Activated naive CD4-positive, alpha-beta T cell treated with anti-CD3 and anti-CD28 coated beads, Interleukin-2, amount 50 U/mL, for 72 hours (primary cell): ENCODE measurements around the gene FRMD5. TPM values are rescaled to one million over a fixed set of nuclear protein-coding genes. Genes with fewer than 3 reads are reported as not detected.
"Not testable (repeated sequence)": the region's sequence is repeated elsewhere in the genome, so short reads cannot be mapped to it uniquely, and the experiment has no call there.

ENCODE experiments used
- ATAC-seq, 2 donors: fragments of 150-1000 bp; cut with Tn5 transposase; 2 replicates each; pipeline ENCODE4 v1.10.0; 2021; ENCODE audit warnings: mild to moderate bottlenecking in 2 of 2, moderate library complexity in 2 of 2
- DNase-seq, 2 donors: peaks; one replicate each; pipeline ENCODE4 v3.0.0; 2021 to 2022; ENCODE audit warnings: low spot score in 2 of 2
- H3K27ac Mint-ChIP-seq, 2 donors: one replicate each; pipeline ENCODE4 v1.8.0; 2022; ENCODE audit warnings: mild to moderate bottlenecking in 2 of 2, mixed read lengths in 2 of 2
- H3K36me3 Mint-ChIP-seq, 2 donors: one replicate each; pipeline ENCODE4 v1.8.0; 2022; ENCODE audit warnings: mixed read lengths in 2 of 2
- H3K9me3 Mint-ChIP-seq, 2 donors: one replicate each; pipeline ENCODE4 v1.8.0; 2022; ENCODE audit warnings: mixed read lengths in 2 of 2
- total RNA-seq, 2 donors: library from RNA; stranded (reverse); gene quantifications; one replicate each; pipeline ENCODE4 v1.2.3, GENCODE V29; 2022

FRMD5 gene
- total RNA-seq, 2 donors from 2014 or later: 0.93 to 2.8 TPM

DNA sequence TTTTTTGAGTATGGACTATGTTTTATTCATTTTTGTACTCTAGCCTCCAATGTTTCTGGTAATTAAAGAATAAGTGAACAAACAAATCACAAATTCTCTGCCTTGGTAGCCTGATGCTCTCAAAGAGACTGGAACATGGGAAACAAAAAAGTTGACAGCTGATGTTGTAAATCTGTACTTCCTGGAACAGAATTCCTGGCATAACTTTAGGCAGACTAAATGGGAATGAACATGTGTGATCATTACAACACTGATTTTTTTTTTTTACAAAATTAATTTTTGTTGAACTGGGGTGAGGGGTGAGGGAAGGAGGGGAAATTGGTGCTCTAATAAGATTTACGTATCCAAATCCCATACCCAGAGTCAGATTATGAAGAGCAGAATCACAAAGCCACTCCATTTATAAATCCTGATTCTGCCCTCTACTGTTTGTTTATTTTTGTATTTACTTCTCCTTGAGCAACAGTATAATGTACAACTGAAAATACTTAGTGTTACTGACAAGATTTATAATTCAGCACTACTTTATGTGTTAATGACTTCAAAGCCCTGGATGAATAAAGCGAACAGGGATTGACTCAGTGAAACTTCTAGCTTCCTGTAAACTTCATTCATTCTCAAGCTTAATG, 165.0 kb downstream of the FRMD5 start:
- ATAC-seq: peak in 1 of 2 donors; percentile 87

DNA sequence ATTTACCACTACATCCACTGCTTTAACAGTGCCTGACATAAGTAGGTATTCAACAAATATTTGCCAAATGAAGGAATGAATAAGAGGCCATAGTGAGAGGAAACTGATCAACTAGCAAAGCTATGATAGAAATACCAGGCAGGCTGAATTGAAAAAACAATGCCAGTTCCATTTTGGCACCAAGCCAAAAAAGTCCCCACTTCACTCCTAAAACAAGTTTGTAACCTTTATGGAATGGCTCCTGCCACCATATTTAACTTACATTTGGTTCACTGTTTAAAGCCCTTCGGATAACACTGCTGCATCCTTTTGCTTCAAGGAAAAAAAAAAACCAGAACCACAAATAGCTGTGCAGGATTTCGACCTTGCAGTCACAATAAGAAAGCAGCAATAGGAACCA, 166.1 kb downstream of the FRMD5 start:
- H3K27ac Mint-ChIP-seq: no peak overlapping the region
- no peak for DNase-seq
- H3K9me3 Mint-ChIP-seq: peaks cover 0 to 10% of the 10 kb centered on the region in 2 donors
- no peaks in the 10 kb centered on the region for H3K36me3 Mint-ChIP-seq
- ATAC-seq: no peak

More for the DNA sequence above, 165.0 kb downstream of the FRMD5 start:
- no peak overlapping the region for H3K27ac Mint-ChIP-seq
- no peaks in the 10 kb centered on the region for H3K36me3 Mint-ChIP-seq
- DNase-seq: no peak
- peaks cover 0 to 10% of the 10 kb centered on the region in 2 donors for H3K9me3 Mint-ChIP-seq

DNA sequence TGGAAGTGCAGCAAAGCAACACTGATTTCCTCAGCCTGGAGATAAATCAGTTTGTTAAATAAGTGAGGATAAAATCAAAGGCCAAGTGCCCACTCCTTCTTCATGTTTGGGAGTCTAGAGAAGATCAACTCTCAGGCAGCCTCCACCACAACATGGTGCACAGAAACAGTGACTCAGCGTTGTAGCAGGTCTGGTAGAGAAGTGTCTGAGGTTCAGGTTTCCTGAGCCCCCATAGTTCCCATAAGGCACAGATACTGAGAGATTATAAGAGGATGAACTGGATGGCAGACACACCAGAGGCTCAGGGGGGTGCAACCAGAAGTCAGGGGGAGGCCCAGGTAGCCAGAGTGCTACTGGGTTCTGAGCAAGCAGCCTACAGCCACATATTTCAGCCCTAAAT, 166.7 kb downstream of the FRMD5 start:
- DNase-seq (no peak), ATAC-seq (peak in 1 of 2 donors; percentile 66)
- Mint-ChIP-seq H3K9me3 (peaks cover 0 to 10% of the 10 kb centered on the region in 2 donors), H3K27ac (no peak overlapping the region), H3K36me3 (no peaks in the 10 kb centered on the region)

DNA sequence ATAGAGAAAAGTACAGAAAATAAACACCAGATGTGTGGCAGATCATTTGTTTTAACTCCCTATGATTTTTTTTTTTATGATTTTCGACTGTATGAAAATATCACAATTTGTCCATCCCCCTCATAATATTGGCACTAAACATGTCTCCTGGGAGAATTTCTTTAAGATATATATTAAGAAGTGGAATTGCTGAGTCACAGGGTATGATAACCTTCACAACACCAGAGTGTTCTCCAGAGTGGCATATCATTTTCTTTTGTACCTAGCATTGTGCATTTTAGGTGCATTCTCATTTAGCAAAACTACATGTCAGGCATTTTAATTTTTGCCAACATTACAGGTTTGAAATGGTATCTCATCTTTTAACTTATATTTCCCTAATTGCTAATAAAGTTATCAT, 170.9 kb downstream of the FRMD5 start:
- H3K27ac Mint-ChIP-seq: no peak overlapping the region
- ATAC-seq (no peak), DNase-seq (no peak)
- H3K9me3 Mint-ChIP-seq: no peaks in the 10 kb centered on the region
- H3K36me3 Mint-ChIP-seq: no peaks in the 10 kb centered on the region

DNA sequence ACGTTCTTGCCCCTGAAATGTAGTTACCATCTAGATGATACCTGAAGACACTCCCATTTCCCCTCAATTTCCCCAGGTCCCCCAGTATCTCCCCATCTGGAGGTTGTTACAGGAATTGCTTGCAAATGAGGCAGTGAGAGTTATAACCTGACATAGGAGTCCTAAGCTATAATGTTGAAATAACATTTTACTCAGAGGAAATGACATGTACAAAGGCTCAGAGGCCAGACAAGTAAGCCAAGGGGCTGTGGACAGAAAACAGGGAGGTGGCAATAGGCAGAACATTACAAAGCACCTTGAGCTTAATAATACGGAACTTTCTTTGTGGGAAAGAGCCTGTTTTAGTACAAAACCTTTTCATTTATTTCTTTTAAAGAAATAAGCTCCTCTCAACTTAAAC, 171.9 kb downstream of the FRMD5 start:
- no peaks in the 10 kb centered on the region for H3K9me3 Mint-ChIP-seq
- H3K36me3 Mint-ChIP-seq: no peaks in the 10 kb centered on the region
- no peak overlapping the region for H3K27ac Mint-ChIP-seq
- DNase-seq (no peak), ATAC-seq (no peak)

DNA sequence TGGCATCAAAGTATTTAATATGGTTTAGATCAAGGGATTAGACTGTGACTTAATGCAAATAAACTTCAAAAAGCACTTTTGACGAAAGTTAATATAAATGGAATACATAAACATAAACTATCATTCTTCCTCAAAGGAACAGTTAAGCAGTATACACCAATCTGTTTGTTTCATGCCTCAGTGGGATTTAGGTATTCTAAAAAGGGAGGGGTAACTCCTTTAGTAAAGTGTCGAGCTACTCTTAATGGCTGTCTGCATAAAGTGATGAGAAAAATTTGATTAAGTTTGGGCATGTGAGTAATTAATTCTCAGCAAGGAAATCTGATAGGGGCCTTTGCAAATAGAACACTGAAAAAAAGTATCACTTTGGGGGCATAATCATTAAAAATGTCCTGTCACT, 176.9 kb downstream of the FRMD5 start:
- Mint-ChIP-seq H3K9me3 (no peaks in the 10 kb centered on the region), H3K27ac (no peak overlapping the region), H3K36me3 (no peaks in the 10 kb centered on the region)
- DNase-seq (no peak), ATAC-seq (no peak)

DNA sequence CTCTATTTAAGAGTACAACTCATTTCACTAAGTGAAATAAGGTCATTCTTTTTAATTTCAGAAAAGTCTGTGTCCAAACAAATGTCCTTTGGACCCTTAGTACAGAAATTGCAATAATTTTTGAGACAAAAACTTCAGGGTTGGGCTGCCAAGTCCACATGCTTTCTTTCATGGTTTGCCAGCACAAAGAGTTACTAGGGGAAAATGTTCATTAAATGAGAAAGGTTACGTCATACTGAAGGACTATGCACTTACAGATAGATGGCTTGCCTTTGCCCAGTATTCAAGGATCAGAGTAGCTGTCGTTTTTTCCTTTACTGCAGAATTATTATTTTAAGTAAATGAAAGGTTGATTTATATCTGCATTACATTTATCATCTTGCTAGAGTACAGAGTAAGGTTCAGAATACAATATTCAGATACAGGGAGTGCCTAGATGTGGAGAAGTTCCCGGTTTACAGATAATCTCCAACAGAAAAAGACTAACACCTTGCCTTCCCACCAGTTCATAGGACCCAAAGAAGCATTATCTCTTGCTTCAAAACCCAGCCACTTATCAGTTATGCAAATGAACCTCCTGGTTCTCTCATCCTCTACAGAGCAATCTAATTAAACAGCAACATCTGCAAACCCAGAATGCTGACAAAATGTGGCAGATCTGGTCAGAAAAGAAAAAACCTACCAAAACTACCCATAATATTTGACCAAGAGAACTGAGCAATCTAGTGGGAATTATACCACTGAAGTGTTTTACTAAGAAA, 179.3 kb downstream of the FRMD5 start:
- no peaks in the 10 kb centered on the region for H3K36me3 Mint-ChIP-seq
- H3K9me3 Mint-ChIP-seq: no peaks in the 10 kb centered on the region
- DNase-seq: no peak
- ATAC-seq: no peak
- H3K27ac Mint-ChIP-seq: no peak overlapping the region

DNA sequence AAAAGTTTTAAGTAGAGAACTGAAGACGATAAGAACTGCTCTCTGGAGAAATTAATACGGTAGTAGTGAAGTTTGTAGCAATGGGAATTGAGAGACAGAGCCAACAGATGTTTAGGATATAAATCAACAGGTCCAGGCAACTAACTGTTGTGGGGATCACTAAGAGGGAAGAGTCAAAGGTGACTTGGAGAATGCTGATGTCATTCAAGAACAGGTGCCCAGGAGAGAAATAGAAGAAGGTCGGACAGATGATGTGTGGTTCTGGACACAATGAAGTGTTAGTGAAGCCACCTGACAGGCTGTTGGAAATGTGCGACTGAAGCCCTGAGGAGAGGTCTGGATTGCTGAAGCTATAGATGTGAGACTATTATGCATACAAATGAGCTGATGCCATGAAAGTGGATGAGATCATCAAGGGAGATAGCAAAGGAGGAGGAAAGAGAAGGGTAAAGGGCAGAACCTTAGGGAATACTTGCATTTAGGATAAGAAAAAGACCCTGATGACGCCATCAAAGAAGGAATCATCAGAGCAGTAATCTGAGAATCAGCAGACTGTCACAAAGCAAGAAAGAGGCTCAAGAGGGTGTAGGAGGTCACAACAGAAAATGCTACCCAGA, 183.7 kb downstream of the FRMD5 start:
- Mint-ChIP-seq H3K36me3 (no peaks in the 10 kb centered on the region), H3K27ac (no peak overlapping the region), H3K9me3 (no peaks in the 10 kb centered on the region)
- DNase-seq: no peak
- no peak for ATAC-seq

DNA sequence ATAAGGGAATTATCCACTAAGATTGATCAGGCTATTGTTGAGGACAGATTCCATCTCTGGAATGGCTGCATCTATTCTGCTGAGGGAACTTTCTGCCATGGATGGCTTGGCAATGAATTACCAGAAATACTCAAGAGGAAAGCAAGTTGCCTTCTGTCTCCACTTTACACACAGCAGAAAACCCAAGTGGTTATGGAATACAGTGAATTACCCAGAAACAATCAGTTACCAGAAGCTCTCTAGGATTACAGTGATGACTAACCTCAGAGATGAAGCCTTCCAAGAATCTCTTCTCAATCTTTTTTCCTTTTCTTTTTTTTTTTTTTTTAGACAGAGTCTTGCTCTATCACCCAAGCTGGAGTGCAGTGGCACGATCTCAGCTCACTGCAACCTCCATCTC, 185.0 kb downstream of the FRMD5 start:
- H3K27ac Mint-ChIP-seq: peak overlapping the region in 1 of 2 donors; percentile 47
- no peaks in the 10 kb centered on the region for H3K36me3 Mint-ChIP-seq
- no peak for ATAC-seq
- no peak for DNase-seq
- no peaks in the 10 kb centered on the region for H3K9me3 Mint-ChIP-seq

DNA sequence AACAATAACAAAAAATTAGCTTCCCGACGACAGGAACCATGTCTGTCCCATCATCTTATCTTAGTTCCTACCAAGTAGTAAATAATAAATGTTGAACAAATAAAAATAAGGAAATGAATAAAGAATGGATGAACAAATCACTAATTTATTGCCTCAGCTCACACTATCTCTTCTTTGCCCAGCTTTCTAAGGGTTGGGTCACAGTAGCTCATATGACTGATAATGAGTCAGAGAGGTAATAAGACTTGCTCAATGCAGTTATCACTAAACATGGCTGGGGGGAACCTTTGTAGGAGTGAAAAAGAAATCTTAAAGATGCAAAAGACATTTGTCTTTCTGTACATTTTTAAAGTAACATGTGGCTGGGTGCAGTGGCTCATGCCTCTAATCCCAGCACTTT, 186.0 kb downstream of the FRMD5 start:
- no peak for DNase-seq

DNA sequence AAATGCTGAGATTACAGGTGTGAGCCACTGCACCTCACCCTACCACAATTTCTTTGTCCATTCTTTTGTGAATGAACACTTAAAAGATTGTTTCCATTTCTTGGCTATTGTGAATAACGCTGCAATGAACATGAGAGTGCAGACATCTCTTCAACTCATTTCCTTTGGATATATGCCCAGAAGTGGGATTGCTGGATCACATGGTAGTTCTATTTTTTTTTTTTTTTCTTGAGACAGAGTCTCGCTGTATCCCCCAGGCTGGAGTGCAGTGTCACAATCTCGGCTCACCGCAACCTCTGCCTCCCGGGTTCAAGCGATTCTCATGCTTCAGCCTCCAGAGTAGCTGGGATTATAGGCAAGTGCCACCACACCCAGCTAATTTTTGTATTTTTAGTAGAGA, 194.8 kb downstream of the FRMD5 start:
- H3K27ac Mint-ChIP-seq, H3K9me3 Mint-ChIP-seq, H3K36me3 Mint-ChIP-seq, ATAC-seq, DNase-seq: not testable (repeated sequence)

More for the DNA sequence above, 186.0 kb downstream of the FRMD5 start:
- H3K36me3 Mint-ChIP-seq: no peaks in the 10 kb centered on the region
- no peak overlapping the region for H3K27ac Mint-ChIP-seq
- no peak for ATAC-seq
- no peaks in the 10 kb centered on the region for H3K9me3 Mint-ChIP-seq

DNA sequence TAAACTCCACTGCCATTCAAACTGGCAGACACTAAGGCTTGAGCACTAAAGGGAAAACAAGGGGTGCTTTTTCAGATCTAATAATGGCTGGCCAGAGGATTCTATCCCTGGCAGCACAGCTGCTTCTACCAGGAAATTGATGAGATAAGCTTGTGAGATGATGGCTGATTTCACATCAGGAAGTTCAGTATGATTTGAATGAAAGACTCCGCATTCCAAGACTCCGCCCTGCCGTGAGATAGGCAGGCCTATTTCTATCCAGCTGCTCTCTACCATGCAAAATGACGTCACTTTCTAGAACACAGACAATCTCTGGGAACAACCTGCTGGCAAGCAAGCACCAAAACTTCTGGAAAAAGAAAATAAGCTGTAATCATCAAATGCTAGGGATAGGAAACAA, 196.5 kb downstream of the FRMD5 start:
- Mint-ChIP-seq H3K9me3 (no peaks in the 10 kb centered on the region), H3K27ac (no peak overlapping the region), H3K36me3 (no peaks in the 10 kb centered on the region)
- ATAC-seq (no peak), DNase-seq (no peak)

DNA sequence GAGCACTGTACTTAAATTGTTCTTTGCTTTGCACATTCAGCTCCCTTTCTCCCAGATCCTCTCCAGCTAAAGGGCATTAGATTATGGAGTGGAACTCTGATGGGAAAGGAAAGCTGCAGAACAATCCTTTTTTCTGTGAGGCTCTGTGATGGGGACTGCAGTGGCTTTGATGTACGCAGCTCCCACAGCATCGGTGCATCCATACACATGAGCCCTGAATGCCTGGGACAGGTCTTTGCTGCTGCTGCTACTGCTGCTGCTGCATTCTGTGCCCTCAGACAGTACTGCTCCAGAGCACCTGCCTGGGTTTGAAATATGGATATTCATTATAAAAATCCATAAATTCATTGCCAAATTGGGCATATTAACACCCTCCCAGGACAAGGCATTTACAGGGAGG, 203.9 kb downstream of the FRMD5 start:
- ATAC-seq (no peak), DNase-seq (no peak)
- Mint-ChIP-seq H3K27ac (no peak overlapping the region), H3K36me3 (no peaks in the 10 kb centered on the region), H3K9me3 (no peaks in the 10 kb centered on the region)

DNA sequence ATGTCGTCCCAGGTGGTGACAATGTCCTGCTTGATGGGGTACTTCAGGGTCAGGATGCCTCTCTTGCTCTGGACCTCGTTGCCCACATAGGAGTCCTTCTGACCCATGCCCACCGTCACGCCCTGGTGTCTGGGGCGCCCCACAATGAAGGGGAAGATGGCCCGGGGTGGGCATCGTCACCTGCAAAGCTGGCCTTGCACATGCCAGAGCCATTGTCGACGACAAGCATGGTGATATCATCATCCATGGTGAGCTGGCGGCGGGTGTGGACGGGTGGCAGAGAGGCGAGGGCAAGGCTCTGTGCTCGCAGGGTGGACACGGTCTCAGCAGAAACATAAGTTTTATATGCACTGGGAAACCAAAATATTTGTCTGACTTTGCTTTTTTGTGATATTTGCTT, 205.1 kb downstream of the FRMD5 start:
- Mint-ChIP-seq H3K9me3 (no peaks in the 10 kb centered on the region), H3K36me3 (no peaks in the 10 kb centered on the region), H3K27ac (no peak overlapping the region)
- DNase-seq (no peak), ATAC-seq (no peak)

DNA sequence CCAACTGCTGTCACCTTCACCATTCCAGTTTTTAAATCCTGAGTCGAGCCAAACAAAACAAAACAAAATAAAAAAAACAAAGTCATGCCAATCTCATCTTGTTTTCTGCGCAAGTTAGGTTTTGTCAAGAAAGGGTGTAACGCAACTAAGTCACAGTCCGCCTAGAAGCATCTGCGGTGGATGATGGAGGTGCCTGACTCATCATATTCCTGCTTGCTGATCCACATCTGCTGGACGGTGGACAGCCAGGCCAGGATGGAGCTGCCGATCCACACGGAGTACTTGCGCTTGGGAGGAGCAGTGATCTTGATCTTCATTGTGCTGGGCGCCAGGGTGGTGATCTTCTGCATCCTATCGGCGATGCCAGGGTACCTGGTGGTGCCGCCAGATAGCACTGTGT, 206.2 kb downstream of the FRMD5 start:
- no peak for ATAC-seq
- Mint-ChIP-seq H3K36me3 (no peaks in the 10 kb centered on the region), H3K27ac (no peak overlapping the region), H3K9me3 (no peaks in the 10 kb centered on the region)
- no peak for DNase-seq

DNA sequence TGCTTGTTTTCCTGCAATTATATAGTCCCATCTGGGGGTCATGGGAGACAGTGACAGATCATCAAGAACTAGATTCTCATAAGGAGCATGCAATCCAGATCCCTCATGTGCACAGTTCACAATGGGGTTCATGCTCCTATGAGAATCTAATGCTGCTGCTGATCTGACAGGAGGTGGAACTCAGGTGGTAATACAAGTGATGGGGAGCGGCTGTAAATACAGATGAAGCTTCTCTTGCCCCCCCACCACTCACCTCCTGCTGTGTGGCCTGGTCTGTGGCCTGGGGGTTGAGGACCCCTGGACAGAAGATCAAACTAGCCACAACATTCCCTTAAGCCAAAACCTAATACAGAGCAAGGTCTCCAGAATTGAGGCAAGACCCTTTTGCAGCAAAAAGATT, 207.1 kb downstream of the FRMD5 start:
- H3K36me3 Mint-ChIP-seq: no peaks in the 10 kb centered on the region
- H3K27ac Mint-ChIP-seq: no peak overlapping the region
- ATAC-seq: no peak
- no peaks in the 10 kb centered on the region for H3K9me3 Mint-ChIP-seq
- DNase-seq: no peak

DNA sequence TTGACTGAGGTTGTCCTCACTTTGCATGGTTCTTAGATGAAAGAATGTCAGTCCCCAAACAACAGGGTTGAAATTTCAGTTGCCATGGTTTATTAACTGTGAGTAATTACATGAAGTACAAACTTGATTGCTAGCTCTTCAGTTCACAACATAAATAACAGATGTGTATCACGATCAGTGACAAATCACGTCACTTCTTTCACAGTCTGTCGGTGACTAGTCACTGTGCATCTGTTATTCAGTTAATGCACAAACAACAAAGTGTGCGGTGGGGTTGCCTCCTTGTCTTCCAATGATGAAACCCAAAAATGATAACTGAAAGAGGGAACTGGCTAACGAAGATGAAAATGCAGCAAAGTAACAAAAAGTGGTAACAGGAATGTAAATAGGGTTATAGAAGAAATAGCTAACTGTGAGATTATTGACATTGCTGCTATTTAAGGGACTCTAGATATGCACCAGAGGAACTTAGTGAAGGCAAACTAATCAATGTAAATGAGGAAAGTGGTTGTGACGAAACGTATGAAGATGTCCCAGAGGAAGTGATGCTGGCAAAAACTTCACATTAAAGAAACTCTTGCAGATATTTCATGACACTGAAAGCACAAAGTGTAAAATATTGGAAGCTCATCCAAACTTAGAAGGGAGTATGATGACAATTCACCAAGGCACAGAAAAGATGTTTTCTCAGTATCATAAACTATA, 208.9 kb downstream of the FRMD5 start:
- Mint-ChIP-seq H3K9me3 (no peaks in the 10 kb centered on the region), H3K36me3 (no peaks in the 10 kb centered on the region), H3K27ac (no peak overlapping the region)
- ATAC-seq: no peak
- no peak for DNase-seq
